Measurements from ENCODE around the gene ABCC8.

The ABCC8 gene

GRCh38 chr11:17351510-17352176 is 125.0 kb downstream of the ABCC8 start, which contains the start of gene NCR3LG1:
TSS of gene NCR3LG1 (plus strand) at chr11:17351800. CDS start at chr11:17351970, 170 bp downstream.
- Histone ChIP-seq H3K27ac (ENCODE audit: extremely low read depth, low read depth, low read length) (peak within 1 kb of the TSS; percentile 17; the same call in 1 of the 2 replicates), H3K36me3 (ENCODE audit: control insufficient read depth in 2 of 2, insufficient read depth in 1 of 2, low read length in 2 of 2) (peaks cover 0 to 3% of the 10 kb centered on the region in 2 experiments; a peak in 1 of 3 replicates), H3K4me3 (ENCODE audit: low read depth, low read length) (peak within 1 kb of the TSS; percentile 59), H3K9me3 (ENCODE audit: control insufficient read depth, insufficient read depth, low read depth, low read length) (no peaks in the 10 kb centered on the region), H3K4me1 (ENCODE audit: control insufficient read depth, insufficient read depth, low read length) (no peaks in the 10 kb centered on the region)
- POLR2A ChIA-PET, result interaction anchor here (0.6 to 0.9 kb wide), 5 partner anchors 37 to 274 kb away, joined by 3 to 8 read pairs (median 3); partner anchors contain the start of genes PIK3C2A and RPS13
- CTCF ChIA-PET, result interaction anchor here (0.6 to 0.7 kb wide), 2 partner anchors 196 to 469 kb away, joined by 3 read pairs; no protein-coding TSS in a partner anchor
- 0 out of 2 replicates have a peak, but pooled peaks have one; percentile 23 for TF ChIP-seq ZSCAN30 (tag by site-specific recombination; IDR thresholded peaks at IDR 0.05)
- peak; percentile 89 for TF ChIP-seq ZBTB26 (tag by site-specific recombination; optimal IDR thresholded peaks at IDR 0.05)
- TF ChIP-seq ZIC2 (tag by site-specific recombination; IDR thresholded peaks at IDR 0.05), result 0 out of 2 replicates have a peak, but pooled peaks have one; percentile 35
- TF ChIP-seq SP7 (tag by site-specific recombination; IDR thresholded peaks at IDR 0.05), result peak; percentile 61
- peak; percentile 69 for TF ChIP-seq ZEB2 (tag by site-specific recombination; IDR thresholded peaks at IDR 0.05)
- no peak for TF ChIP-seq YY1 (tag by site-specific recombination; IDR thresholded peaks at IDR 0.05)
- peak; percentile 80 for TF ChIP-seq KLF1 (tag by site-specific recombination; IDR thresholded peaks at IDR 0.05)
- TF ChIP-seq MZF1 (tag by site-specific recombination; IDR thresholded peaks at IDR 0.05; ENCODE audit: borderline replicate concordance), result 0 out of 2 replicates have a peak, but pooled peaks have one; percentile 26
- TF ChIP-seq PRDM2 (tag by site-specific recombination; IDR thresholded peaks at IDR 0.05; ENCODE audit: borderline replicate concordance), result no peak
- TF ChIP-seq ZFP37 (tag by site-specific recombination; IDR thresholded peaks at IDR 0.05), result 0 out of 2 replicates have a peak, but pooled peaks have one; percentile 39
- no peak for TF ChIP-seq SCRT2 (tag by site-specific recombination; IDR thresholded peaks at IDR 0.05)
- peak; percentile 73 for TF ChIP-seq ZBTB21 (tag by site-specific recombination; IDR thresholded peaks at IDR 0.05)
- TF ChIP-seq CTCF (tag by site-specific recombination; IDR thresholded peaks at IDR 0.05), result peak; percentile 25; the same call in 1 of the 2 replicates
- TF ChIP-seq ZNF146 (tag by site-specific recombination; IDR thresholded peaks at IDR 0.05), result no peak
- TF ChIP-seq ZBTB8A (tag by site-specific recombination; IDR thresholded peaks at IDR 0.05), result peak; percentile 90
- TF ChIP-seq ZNF114 (tag by site-specific recombination; IDR thresholded peaks at IDR 0.05), result no peak
- peak; percentile 56 for TF ChIP-seq KLF8 (tag by site-specific recombination; IDR thresholded peaks at IDR 0.05)
- TF ChIP-seq GLI2 (tag by site-specific recombination; IDR thresholded peaks at IDR 0.05; ENCODE audit: borderline replicate concordance, low read depth), result no peak
- TF ChIP-seq, protein P1, sequence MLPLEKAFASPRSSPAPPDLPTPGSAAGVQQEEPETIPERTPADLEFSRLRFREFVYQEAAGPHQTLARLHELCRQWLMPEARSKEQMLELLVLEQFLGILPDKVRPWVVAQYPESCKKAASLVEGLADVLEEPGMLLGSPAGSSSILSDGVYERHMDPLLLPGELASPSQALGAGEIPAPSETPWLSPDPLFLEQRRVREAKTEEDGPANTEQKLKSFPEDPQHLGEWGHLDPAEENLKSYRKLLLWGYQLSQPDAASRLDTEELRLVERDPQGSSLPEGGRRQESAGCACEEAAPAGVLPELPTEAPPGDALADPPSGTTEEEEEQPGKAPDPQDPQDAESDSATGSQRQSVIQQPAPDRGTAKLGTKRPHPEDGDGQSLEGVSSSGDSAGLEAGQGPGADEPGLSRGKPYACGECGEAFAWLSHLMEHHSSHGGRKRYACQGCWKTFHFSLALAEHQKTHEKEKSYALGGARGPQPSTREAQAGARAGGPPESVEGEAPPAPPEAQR (tag by site-specific recombination; IDR thresholded peaks at IDR 0.05), result no peak
- TF ChIP-seq, protein P2, sequence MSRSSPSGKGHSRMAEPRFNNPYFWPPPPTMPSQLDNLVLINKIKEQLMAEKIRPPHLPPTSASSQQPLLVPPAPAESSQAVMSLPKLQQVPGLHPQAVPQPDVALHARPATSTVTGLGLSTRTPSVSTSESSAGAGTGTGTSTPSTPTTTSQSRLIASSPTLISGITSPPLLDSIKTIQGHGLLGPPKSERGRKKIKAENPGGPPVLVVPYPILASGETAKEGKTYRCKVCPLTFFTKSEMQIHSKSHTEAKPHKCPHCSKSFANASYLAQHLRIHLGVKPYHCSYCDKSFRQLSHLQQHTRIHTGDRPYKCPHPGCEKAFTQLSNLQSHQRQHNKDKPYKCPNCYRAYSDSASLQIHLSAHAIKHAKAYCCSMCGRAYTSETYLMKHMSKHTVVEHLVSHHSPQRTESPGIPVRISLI (tag by site-specific recombination; IDR thresholded peaks at IDR 0.05), result no peak
- TF ChIP-seq BCL11B (tag by site-specific recombination; IDR thresholded peaks at IDR 0.05; ENCODE audit: low read depth), result no peak
- peak; percentile 84 for TF ChIP-seq ZNF629 (tag by site-specific recombination; IDR thresholded peaks at IDR 0.05)
- TF ChIP-seq PRDM6 (tag by site-specific recombination; IDR thresholded peaks at IDR 0.05), result no peak
- peak; percentile 88 for TF ChIP-seq EGR2 (tag by site-specific recombination; IDR thresholded peaks at IDR 0.05; ENCODE audit: low read depth)
